Activated CD8-positive, alpha-beta T cell treated with anti-CD3 and anti-CD28 coated beads, Interleukin-2, amount 10 ng/mL, durations not matched to agents 7 days and 5 days (primary cell): ENCODE measurements around the gene DNAH9. TPM values are rescaled to one million over a fixed set of nuclear protein-coding genes. Genes with fewer than 3 reads are reported as not detected.
"Not testable (repeated sequence)": the region's sequence is repeated elsewhere in the genome, so short reads cannot be mapped to it uniquely, and the experiment has no call there.

Source experiments
- ATAC-seq: fragments of 150-1000 bp; cut with Tn5 transposase; one replicate; pipeline ENCODE4 v1.10.0; 2021; ENCODE audit warnings: moderate library complexity
- CTCF ChIA-PET: fragments of 350-600 bp; sonication (Branson Sonifier 250); formaldehyde crosslinking; loops from one replicate; lab custom pipeline; 2021; ENCODE audit warnings: antibody characterized with exemption; lab: Charles Lee
- POLR2A ChIA-PET: fragments of 350-600 bp; sonication (Branson Sonifier 250); formaldehyde crosslinking; loops from one replicate; lab custom pipeline; 2021; ENCODE audit warnings: antibody characterized with exemption; lab: Charles Lee
- DNase-seq: peaks from one replicate; pipeline ENCODE4 v3.0.0-alpha.2; 2020
- H3K27ac Mint-ChIP-seq: one replicate; pipeline ENCODE4 v1.8.0; 2021; ENCODE audit warnings: mild to moderate bottlenecking, mixed read lengths
- H3K27me3 Mint-ChIP-seq: one replicate; pipeline ENCODE4 v1.8.0; 2021; ENCODE audit warnings: low read depth, mixed read lengths
- H3K36me3 Mint-ChIP-seq: one replicate; pipeline ENCODE4 v1.8.0; 2021; ENCODE audit warnings: low read depth, mixed read lengths
- H3K4me1 Mint-ChIP-seq: one replicate; pipeline ENCODE4 v1.8.0; 2021; ENCODE audit warnings: low read depth, mixed read lengths
- H3K4me3 Mint-ChIP-seq: one replicate; pipeline ENCODE4 v1.8.0; 2021; ENCODE audit warnings: mild to moderate bottlenecking, mixed read lengths
- H3K9me3 Mint-ChIP-seq: one replicate; pipeline ENCODE4 v1.8.0; 2022; ENCODE audit warnings: mixed read lengths; ENCODE audit not compliant: insufficient read depth
- total RNA-seq, 2 experiments: library from RNA; stranded (reverse); gene quantifications; one replicate each; pipeline ENCODE4 v1.2.3, GENCODE V29; 2021

DNAH9 gene
- total RNA-seq, 2 experiments from 2014 or later: not detected

DNA sequence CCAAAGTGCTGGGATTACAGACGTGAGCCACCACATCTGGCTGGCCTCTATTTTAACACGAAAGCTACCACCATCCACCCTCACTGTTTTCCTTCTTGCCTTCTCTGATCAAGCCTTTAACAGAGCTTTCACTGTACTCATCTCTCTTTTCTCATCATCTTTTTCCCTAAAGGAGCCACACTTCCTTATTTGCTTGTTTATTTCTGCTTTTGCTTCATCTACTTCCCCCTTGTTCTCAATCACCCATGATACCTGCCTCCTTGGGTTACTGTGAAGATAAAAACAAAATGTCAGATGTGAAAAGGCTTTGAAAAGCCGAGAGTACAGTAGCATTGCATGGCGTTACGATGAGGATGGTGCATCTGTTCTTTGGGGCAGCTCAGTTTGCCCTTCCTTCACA lies 319.1 kb downstream of the DNAH9 start:
- Mint-ChIP-seq H3K27ac (no peak overlapping the region), H3K9me3 (no peaks in the 10 kb centered on the region)

DNA sequence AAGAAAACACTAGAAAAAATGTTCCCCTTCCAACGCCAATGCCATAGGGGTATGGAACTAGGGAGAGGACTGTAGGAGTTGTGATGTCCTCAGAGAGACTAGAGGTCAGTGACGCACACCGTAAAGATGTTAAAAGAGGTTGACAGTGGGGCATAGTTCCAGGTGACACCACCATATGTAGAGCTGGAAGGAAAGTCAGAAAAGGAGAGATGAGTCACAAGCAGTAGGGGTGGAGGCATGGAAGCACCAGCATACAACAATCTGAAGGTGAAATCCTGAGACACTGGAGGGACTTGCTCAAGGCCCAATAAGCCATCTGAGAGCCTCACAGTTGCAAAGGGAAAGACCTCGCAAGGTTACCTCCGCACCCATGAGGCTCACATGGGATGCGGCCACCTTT lies 323.0 kb downstream of the DNAH9 start:
- Mint-ChIP-seq H3K4me1 (no peaks in the 10 kb centered on the region), H3K9me3 (no peaks in the 10 kb centered on the region), H3K36me3 (no peaks in the 10 kb centered on the region), H3K27me3 (no peaks in the 10 kb centered on the region), H3K4me3 (no peak overlapping the region), H3K27ac (no peak overlapping the region)
- no peak for DNase-seq
- no peak for ATAC-seq
- ChIA-PET CTCF (no interaction called here), POLR2A (no interaction called here)

More for the DNA sequence above, 319.1 kb downstream of the DNAH9 start:
- DNase-seq (no peak), ATAC-seq (no peak)
- Mint-ChIP-seq H3K4me3 (no peak overlapping the region), H3K4me1 (no peaks in the 10 kb centered on the region), H3K27me3 (no peaks in the 10 kb centered on the region), H3K36me3 (no peaks in the 10 kb centered on the region)
- CTCF ChIA-PET: no interaction called here
- POLR2A ChIA-PET: no interaction called here

DNA sequence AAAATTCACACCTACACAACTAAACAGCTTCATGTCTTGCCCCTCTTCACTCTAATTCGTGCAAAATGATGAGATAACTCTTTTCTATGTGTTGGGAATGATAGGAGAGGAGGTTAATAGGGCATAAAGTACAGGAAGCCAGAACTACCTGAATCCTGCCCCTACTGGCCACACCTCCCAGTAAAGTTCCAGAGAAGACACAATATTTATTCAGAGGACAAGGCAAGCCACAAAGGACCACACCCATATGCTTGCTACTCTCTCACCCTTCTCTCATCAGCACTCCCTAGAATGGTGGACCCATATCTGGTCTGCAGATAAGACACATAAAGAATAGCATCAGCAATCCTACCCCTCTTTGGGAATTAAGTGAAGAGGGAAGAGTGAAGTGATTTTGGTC lies 324.4 kb downstream of the DNAH9 start:
- Mint-ChIP-seq H3K4me3 (no peak overlapping the region), H3K27me3 (no peaks in the 10 kb centered on the region), H3K36me3 (no peaks in the 10 kb centered on the region), H3K9me3 (no peaks in the 10 kb centered on the region), H3K4me1 (no peaks in the 10 kb centered on the region), H3K27ac (no peak overlapping the region)
- DNase-seq (no peak), ATAC-seq (no peak)
- ChIA-PET POLR2A (no interaction called here), CTCF (no interaction called here)

DNA sequence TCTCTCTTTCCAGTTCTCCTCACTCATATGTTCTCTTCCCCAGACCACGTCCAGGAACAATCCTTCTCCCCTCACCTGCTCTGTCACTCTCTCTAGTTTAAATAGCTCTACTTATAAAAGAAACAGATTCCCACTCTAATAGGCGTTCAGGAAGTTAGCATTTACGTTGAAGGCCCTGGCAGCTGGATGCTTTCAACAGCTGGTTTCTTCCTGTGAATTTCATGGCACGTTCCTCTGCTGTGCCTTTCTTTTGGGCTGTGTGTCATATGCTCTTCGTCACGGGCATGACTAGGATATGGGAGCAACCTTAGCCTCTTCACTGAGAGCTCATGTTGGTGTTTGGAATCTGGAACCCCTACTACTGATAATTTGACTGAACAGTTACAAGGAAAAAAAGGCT lies 325.8 kb downstream of the DNAH9 start:
- Mint-ChIP-seq H3K27ac (no peak overlapping the region), H3K27me3 (no peaks in the 10 kb centered on the region), H3K4me3 (no peak overlapping the region), H3K9me3 (no peaks in the 10 kb centered on the region), H3K36me3 (no peaks in the 10 kb centered on the region), H3K4me1 (no peaks in the 10 kb centered on the region)
- CTCF ChIA-PET: interaction anchor here (1.9 kb wide), 1 partner anchor 11 kb away, joined by 8 read pairs; no protein-coding TSS in a partner anchor
- ATAC-seq (no peak), DNase-seq (no peak)
- POLR2A ChIA-PET: interaction anchor here (0.6 kb wide), 1 partner anchor 1395 kb away, joined by 3 read pairs; no protein-coding TSS in a partner anchor

DNA sequence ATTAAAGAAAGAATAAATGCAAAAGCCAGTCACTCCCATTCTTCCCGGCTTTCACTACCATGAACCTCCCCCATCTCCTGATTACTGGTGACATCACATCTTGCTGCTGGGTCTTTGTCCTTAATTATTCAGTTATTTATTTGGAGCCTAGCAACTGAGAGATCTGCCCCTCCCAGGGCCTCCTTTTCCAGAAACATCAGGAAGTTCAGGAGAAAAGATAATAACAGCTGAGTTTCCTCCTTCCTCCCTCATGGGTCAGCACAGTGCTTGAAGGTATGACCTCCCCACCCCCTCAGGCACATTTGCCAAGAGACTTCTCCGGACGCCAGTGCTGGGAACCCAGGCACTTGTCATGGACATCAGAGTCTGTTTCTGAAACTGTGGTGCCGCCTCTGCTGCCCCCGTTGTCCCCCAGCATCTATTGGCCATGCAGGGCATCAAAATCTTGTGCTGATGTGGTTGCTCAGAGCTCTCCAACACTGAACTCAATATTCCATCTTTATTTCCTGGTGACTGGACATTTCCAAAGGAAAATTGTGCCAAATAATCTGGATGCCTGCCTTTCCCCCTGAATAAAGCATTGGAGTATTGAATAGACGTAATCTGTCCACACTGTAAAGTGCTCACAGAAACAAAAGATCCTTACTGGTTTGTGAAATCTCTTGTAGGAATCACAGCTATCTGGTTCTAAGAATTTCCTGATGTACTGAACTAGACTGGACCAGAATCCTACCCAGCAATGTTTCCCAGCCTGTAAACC lies 327.2 kb downstream of the DNAH9 start:
- no peaks in the 10 kb centered on the region for H3K9me3 Mint-ChIP-seq
- DNase-seq (no peak), ATAC-seq (no peak)
- H3K27ac Mint-ChIP-seq: no peak overlapping the region
- H3K4me3 Mint-ChIP-seq: no peak overlapping the region
- POLR2A ChIA-PET: no interaction called here
- no peaks in the 10 kb centered on the region for H3K4me1 Mint-ChIP-seq
- CTCF ChIA-PET: no interaction called here
- no peaks in the 10 kb centered on the region for H3K27me3 Mint-ChIP-seq
- H3K36me3 Mint-ChIP-seq: no peaks in the 10 kb centered on the region

DNA sequence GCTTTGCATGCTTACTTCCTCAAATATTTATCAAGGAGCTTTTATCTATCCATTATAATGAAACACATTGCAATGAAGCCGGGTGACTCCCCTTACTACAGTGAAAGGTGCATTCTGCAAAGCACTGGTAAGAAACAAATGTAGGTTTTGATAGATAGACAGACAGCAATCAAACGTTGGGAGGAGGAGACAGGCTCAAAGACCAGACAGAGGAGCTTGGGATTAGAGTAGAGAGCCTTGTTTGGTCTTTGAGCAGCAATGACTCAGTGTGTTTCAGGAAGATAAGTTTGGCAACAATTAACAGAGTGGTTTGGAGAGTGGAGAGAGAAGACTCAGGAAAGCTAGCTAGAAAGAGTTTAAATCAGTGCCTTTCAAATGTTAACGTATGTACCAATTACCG lies 330.2 kb downstream of the DNAH9 start:
- Mint-ChIP-seq H3K27me3 (no peaks in the 10 kb centered on the region), H3K36me3 (no peaks in the 10 kb centered on the region), H3K4me1 (no peaks in the 10 kb centered on the region), H3K4me3 (no peak overlapping the region), H3K27ac (no peak overlapping the region), H3K9me3 (no peaks in the 10 kb centered on the region)
- DNase-seq (no peak), ATAC-seq (no peak)
- CTCF ChIA-PET: no interaction called here
- POLR2A ChIA-PET: no interaction called here

DNA sequence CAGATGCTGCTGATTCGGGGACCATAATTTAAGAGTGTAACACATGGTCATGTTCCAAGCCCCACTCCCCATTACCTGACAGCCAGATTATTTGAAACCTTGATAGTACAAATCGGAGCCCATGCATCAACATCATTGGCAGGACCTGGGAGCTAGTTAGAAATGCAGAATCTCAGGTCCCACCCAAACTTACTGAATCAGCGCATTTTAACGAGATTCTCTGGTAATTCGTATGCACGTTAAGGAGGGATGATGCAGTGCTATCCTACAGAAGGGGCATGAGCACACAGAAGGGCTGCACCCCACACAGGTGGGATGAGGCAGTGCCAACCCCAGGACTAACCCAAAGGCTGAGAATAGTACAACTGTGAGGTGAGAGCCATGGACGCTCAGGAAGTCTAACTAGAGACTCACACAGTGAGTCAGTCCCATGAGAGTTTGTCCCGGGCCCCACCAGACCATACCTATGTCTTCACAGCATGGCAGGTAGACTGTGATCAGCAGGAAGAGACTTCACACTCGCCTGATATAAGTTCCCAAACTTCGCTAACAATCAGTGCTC lies 334.1 kb downstream of the DNAH9 start:
- Mint-ChIP-seq H3K4me1 (no peaks in the 10 kb centered on the region), H3K27ac (no peak overlapping the region), H3K36me3 (no peaks in the 10 kb centered on the region), H3K9me3 (no peaks in the 10 kb centered on the region), H3K27me3 (no peaks in the 10 kb centered on the region), H3K4me3 (no peak overlapping the region)
- ChIA-PET CTCF (no interaction called here), POLR2A (no interaction called here)
- ATAC-seq (no peak), DNase-seq (no peak)

DNA sequence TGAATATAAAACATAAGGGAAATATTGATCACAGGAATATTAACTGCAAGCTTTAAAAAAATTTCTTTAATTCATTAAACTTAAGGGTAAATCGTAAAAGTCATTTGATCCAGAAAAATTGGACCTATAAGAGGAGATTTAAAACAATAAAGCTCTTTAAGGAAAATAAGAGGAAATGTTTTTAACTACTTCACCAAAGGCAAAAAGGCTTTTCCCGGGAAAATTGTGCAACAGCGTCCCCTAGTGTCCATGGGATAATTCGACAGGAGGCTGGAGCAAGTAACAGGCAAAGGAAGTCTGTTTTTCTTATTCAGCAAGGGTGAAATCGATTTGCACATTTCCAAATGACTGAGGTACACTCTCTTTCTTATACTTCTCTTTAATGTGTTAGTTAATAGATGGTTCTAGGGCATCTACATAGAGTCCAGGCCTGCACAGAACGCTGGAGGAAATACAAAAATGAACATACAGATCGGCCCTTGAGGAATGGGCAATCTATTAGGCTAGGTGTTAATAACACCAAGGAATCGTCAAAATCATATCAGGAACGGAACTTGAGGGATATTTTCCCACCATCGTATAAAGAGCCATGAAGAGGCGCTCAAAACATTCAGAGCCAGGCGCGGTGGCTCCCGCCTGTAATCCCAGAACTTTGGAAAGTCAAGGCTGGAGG lies 337.6 kb downstream of the DNAH9 start:
- Mint-ChIP-seq H3K4me1 (no peaks in the 10 kb centered on the region), H3K4me3 (no peak overlapping the region), H3K27me3 (peaks cover 2% of the 10 kb centered on the region), H3K27ac (no peak overlapping the region), H3K36me3 (no peaks in the 10 kb centered on the region), H3K9me3 (no peaks in the 10 kb centered on the region)
- DNase-seq: peak; percentile 31
- POLR2A ChIA-PET: no interaction called here
- no peak for ATAC-seq
- CTCF ChIA-PET: interaction anchor here (0.7 to 1.4 kb wide), 2 partner anchors 12 to 252 kb away, joined by 3 to 8 read pairs; no protein-coding TSS in a partner anchor

DNA sequence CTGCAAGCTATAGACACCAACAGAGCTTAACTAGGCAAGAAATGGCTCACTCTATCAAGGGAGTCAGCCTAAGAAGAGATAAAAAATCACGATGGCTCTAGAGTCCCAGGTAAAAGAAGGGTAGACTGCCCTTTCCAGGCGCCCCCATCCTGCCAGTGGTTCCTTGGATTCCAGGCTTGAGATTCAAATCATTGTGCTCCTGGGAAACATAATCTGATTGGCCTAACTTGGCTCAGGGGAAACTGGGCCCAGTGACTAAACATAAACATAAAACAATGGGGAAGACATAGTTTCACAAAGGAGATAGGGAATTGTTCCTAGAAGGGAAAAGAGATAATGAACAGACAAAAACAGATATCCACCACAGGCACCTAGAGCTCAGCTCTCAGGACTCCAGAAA lies 342.6 kb downstream of the DNAH9 start:
- Mint-ChIP-seq H3K27me3 (peaks cover 2% of the 10 kb centered on the region), H3K9me3 (no peaks in the 10 kb centered on the region), H3K4me1 (no peaks in the 10 kb centered on the region), H3K27ac (no peak overlapping the region), H3K4me3 (no peak overlapping the region), H3K36me3 (no peaks in the 10 kb centered on the region)
- DNase-seq (no peak), ATAC-seq (no peak)
- CTCF ChIA-PET: no interaction called here
- POLR2A ChIA-PET: no interaction called here

DNA sequence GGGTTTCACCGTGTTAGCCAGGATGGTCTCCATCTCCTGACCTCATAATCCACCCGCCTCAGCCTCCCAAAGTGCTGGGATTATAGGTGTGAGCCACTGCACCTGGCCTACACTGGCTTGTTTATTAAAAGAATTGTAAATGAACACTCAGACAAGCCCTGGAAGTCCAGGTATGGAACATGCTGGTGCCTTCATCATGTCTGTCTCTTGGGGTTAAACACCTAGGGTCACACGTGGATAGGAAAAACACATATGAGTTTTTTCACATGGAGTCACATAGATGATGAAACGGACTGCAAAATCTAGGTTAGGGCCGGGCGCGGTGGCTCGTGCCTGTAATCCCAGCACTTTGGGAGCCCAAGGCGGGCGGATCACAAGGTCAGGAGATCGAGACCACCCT lies 344.8 kb downstream of the DNAH9 start:
- ATAC-seq, H3K9me3 Mint-ChIP-seq, DNase-seq, POLR2A ChIA-PET, CTCF ChIA-PET, H3K27ac Mint-ChIP-seq, H3K4me1 Mint-ChIP-seq, H3K4me3 Mint-ChIP-seq, H3K36me3 Mint-ChIP-seq, H3K27me3 Mint-ChIP-seq: not testable (repeated sequence)

DNA sequence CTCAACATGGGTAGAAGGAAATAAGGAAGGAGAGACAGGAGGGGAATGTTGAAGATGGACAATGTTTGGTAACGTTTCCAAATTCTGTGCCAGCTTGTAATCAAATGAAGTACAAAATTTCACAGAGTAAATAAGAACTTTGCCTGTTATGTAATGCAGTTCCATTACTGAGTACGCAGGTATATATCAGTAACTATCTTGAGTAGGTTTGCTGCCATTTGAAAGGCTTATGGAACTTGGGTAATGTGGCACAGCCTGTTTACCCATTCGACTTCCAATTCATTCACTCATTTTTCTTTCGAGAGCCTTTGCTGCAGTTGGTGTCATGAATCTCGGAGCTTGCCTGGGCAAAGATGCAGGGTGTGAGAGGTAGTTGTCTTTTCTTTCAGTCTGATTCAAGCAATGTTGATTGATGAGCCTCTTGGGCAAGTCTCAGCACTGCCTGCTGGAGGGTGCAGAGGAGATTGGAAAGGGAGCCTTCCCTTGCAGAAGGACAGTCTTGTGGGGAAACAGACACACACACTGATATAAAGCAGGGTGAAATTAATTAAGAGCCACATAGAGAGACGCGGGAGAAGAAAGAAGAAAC lies 345.6 kb downstream of the DNAH9 start:
- H3K36me3 Mint-ChIP-seq: no peaks in the 10 kb centered on the region
- ChIA-PET POLR2A (no interaction called here), CTCF (no interaction called here)
- H3K4me3 Mint-ChIP-seq: no peak overlapping the region
- no peaks in the 10 kb centered on the region for H3K9me3 Mint-ChIP-seq
- H3K27ac Mint-ChIP-seq: no peak overlapping the region
- H3K4me1 Mint-ChIP-seq: no peaks in the 10 kb centered on the region
- H3K27me3 Mint-ChIP-seq: peaks cover 2% of the 10 kb centered on the region
- ATAC-seq (no peak), DNase-seq (no peak)

DNA sequence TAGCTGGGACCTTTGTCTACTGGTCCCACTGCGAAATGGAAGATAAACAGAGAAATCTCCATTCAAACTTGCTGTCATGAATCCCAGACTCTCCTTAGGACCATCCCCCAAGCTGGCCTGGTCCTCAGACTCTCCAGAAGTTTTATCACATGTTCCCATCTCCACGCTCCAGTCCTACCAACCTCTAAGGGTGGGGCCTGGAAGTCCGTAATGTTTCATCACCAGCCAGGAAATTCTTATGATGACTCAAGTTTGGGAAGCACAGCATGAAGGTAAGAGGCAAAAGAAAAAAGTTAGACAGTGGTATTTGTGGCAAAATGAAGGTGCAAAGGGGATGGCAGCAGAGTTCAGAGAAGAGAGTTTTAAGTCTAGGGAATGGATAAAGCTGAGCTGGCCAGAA lies 346.3 kb downstream of the DNAH9 start:
- CTCF ChIA-PET: no interaction called here
- Mint-ChIP-seq H3K4me1 (no peaks in the 10 kb centered on the region), H3K9me3 (no peaks in the 10 kb centered on the region), H3K4me3 (no peak overlapping the region), H3K27me3 (peaks cover 2% of the 10 kb centered on the region), H3K36me3 (no peaks in the 10 kb centered on the region), H3K27ac (no peak overlapping the region)
- ATAC-seq (no peak), DNase-seq (no peak)
- POLR2A ChIA-PET: interaction anchor here (0.8 kb wide), 1 partner anchor 52 kb away, joined by 3 read pairs; no protein-coding TSS in a partner anchor
